HepG2 (cell line): ENCODE data around the gene P4HB. TPM values are rescaled to one million over a fixed set of nuclear protein-coding genes. Genes with fewer than 3 reads are reported as not detected.

Source experiments
- ATAC-seq: fragments of 200-7000 bp; cut with Tn5 transposase; 3 replicates; pipeline ENCODE4 v1.9.1; 2020; ENCODE audit warnings: mild to moderate bottlenecking, moderate library complexity
- BruUV-seq: library from RNA; stranded (reverse); fragments of 400-500 nt; replicated peaks from 2 replicates; lab custom pipeline; 2021; lab: Mats Ljungman, UMichigan
- CTCF ChIA-PET: fragments of 300-600 bp; formaldehyde crosslinking; extraction: SDS; loops from one replicate; lab custom pipeline; 2021; ENCODE audit warnings: low total read pairs, inconsistent platforms, low intra/inter-chr PET ratio; lab: Yijun Ruan, JAX
- POLR2A ChIA-PET: fragments of 350-600 bp; sonication (Branson Sonifier 250); formaldehyde crosslinking; loops from one replicate; lab custom pipeline; 2020; ENCODE audit warnings: antibody characterized with exemption, inconsistent platforms; lab: Yijun Ruan, JAX
- DNase-seq: peaks from one replicate; pipeline ENCODE4 v3.0.0-alpha.2; 2015; ENCODE audit warnings: low spot score
- FAIRE-seq: peaks from 3 replicates; lab custom pipeline; 2011; peaks lifted over from hg19 to GRCh38; lab: Jason Lieb, UNC
- H2AFZ ChIP-seq: one replicate; pipeline ENCODE4 v1.6.1; 2011; ENCODE audit warnings: low read length, inconsistent platforms
- H3K27ac ChIP-seq: fragments of 300-600 bp; 3 replicates; pipeline ENCODE4 v1.8.0; 2011; ENCODE audit warnings: mixed run types, mild to moderate bottlenecking, mixed read lengths, low read length, inconsistent platforms; ENCODE audit not compliant: insufficient read depth; ENCODE audit errors: extremely low read length
- H3K27me3 ChIP-seq, 2 experiments: fragments of 200-600 bp in 1 of 2; 2 replicates in 1 of 2; 3 replicates in 1 of 2; pipeline versions ENCODE4 v1.6.0 to v1.8.0; 2011; ENCODE audit warnings: low read length in 2 of 2, mild to moderate bottlenecking in 2 of 2, moderate library complexity in 2 of 2, inconsistent platforms in 1 of 2; ENCODE audit not compliant: insufficient read depth in 2 of 2, control insufficient read depth in 1 of 2
- H3K36me3 ChIP-seq, 2 experiments: fragments of 200-600 bp in 1 of 2; replicated peaks in 1 of 2; 2 replicates in 1 of 2; 3 replicates in 1 of 2; pipeline versions ENCODE4 v1.5.1 to v1.8.0; 2011; ENCODE audit warnings: low read length in 2 of 2, inconsistent platforms in 1 of 2; ENCODE audit not compliant: insufficient read depth in 2 of 2, control insufficient read depth in 1 of 2
- H3K4me1 ChIP-seq: 2 replicates; pipeline ENCODE4 v1.5.1; 2012; ENCODE audit warnings: low read length, inconsistent platforms; ENCODE audit not compliant: insufficient read depth
- H3K4me2 ChIP-seq: 2 replicates; pipeline ENCODE4 v1.6.0; 2011; ENCODE audit warnings: low read depth, low read length, inconsistent platforms
- H3K4me3 ChIP-seq, 3 experiments: fragments of 200-600 bp in 1 of 3; sonication (generic), shearing (Covaris generic) in 1 of 3; replicated peaks in 1 of 3; 2 replicates each; pipeline ENCODE4 v1.5.1; 2011 to 2016; ENCODE audit warnings: low read length in 3 of 3, inconsistent platforms in 2 of 3, low read depth in 2 of 3, mild to moderate bottlenecking in 2 of 3, control low read depth in 1 of 3, mixed read lengths in 1 of 3; ENCODE audit not compliant: insufficient read depth in 1 of 3
- H3K79me2 ChIP-seq: one replicate; pipeline ENCODE4 v1.6.1; 2011; ENCODE audit warnings: low read length, inconsistent platforms; ENCODE audit not compliant: insufficient read depth
- H3K9ac ChIP-seq: 2 replicates; pipeline ENCODE4 v1.6.0; 2011; ENCODE audit warnings: mild to moderate bottlenecking, low read depth, low read length, inconsistent platforms; ENCODE audit not compliant: insufficient read depth
- H3K9me3 ChIP-seq: 2 replicates; pipeline ENCODE4 v1.5.1; 2012; ENCODE audit warnings: mild to moderate bottlenecking, low read length
- H4K20me1 ChIP-seq: 2 replicates; pipeline ENCODE4 v1.6.0; 2011; ENCODE audit warnings: inconsistent platforms, mild to moderate bottlenecking, low read length, moderate library complexity; ENCODE audit not compliant: insufficient read depth
- DNMT3B ChIP-seq: conservative IDR thresholded peaks from 2 replicates; pipeline ENCODE4 v1.6.1; 2016; ENCODE audit warnings: missing biosample characterization, control low read depth
- HNF4A ChIP-seq: sonication (generic); formaldehyde crosslinking; IDR thresholded peaks from 2 replicates; pipeline ENCODE4 v1.4.0; 2020; ENCODE audit warnings: missing genetic modification reagents
- HOXA3 ChIP-seq: sonication (generic); formaldehyde crosslinking; IDR thresholded peaks from 2 replicates; pipeline ENCODE4 v1.5.0; 2020; ENCODE audit warnings: missing genetic modification reagents
- MED1 ChIP-seq: sonication (generic); formaldehyde crosslinking; IDR thresholded peaks from 2 replicates; pipeline ENCODE4 v1.4.0; 2020; ENCODE audit warnings: missing genetic modification reagents
- MIER2 ChIP-seq: IDR thresholded peaks from 2 replicates; pipeline ENCODE4 v1.6.1; 2016; ENCODE audit warnings: missing biosample characterization, missing genetic modification reagents
- NCOA1 ChIP-seq: sonication (generic); formaldehyde crosslinking; IDR thresholded peaks from 2 replicates; pipeline ENCODE4 v1.9.0; 2021; ENCODE audit warnings: missing genetic modification reagents
- NR3C1 ChIP-seq: sonication (generic); formaldehyde crosslinking; IDR thresholded peaks from 2 replicates; pipeline ENCODE4 v1.4.0; 2020; ENCODE audit warnings: missing genetic modification reagents
- SALL1 ChIP-seq: sonication (generic); formaldehyde crosslinking; IDR thresholded peaks from 2 replicates; pipeline ENCODE4 v1.8.0; 2022; ENCODE audit warnings: mild to moderate bottlenecking, missing genetic modification reagents
- SALL2 ChIP-seq: sonication (generic); formaldehyde crosslinking; IDR thresholded peaks from 2 replicates; pipeline ENCODE4 v1.8.1; 2023; ENCODE audit warnings: mild to moderate bottlenecking, missing genetic modification reagents, inconsistent platforms
- TP53 ChIP-seq: sonication (generic); formaldehyde crosslinking; conservative IDR thresholded peaks from 2 replicates; pipeline ENCODE4 v1.4.0; 2020; ENCODE audit warnings: missing genetic modification reagents
- ZBTB14 ChIP-seq: sonication (generic); formaldehyde crosslinking; IDR thresholded peaks from 2 replicates; pipeline ENCODE4 v1.4.0; 2020; ENCODE audit warnings: missing genetic modification reagents
- ZBTB25 ChIP-seq: IDR thresholded peaks from 2 replicates; pipeline ENCODE4 v1.6.1; 2018; ENCODE audit warnings: missing genetic modification reagents
- ZBTB7B ChIP-seq: sonication (generic); formaldehyde crosslinking; IDR thresholded peaks from 2 replicates; pipeline ENCODE4 v1.4.0; 2020; ENCODE audit warnings: missing genetic modification reagents
- ZNF10 ChIP-seq: sonication (generic); formaldehyde crosslinking; IDR thresholded peaks from 2 replicates; pipeline ENCODE4 v1.4.0; 2020; ENCODE audit warnings: mild to moderate bottlenecking, low read depth, missing genetic modification reagents, borderline replicate concordance
- ZNF703 ChIP-seq: sonication (generic); formaldehyde crosslinking; IDR thresholded peaks from 2 replicates; pipeline ENCODE4 v1.5.1; 2020; ENCODE audit warnings: missing genetic modification reagents, mild to moderate bottlenecking, moderate library complexity, borderline replicate concordance
- WGBS: methylation state at CpG from one replicate; pipeline ENCODE4 v1.1.6; 2017; ENCODE audit warnings: low lambda C conversion rate; 5-methylcytosine and 5-hydroxymethylcytosine counted together
- in situ Hi-C: cut with HindIII; loops from 2 replicates; pipeline ENCODE4 v1.10.0; 2017; ENCODE audit warnings: low pct_unique_long_range_greater_than_20kb; ENCODE audit not compliant: extremely low pct_ligation_motif_present
- intact Hi-C: fragments of 100-400 bp; cut with micrococcal nuclease; formaldehyde crosslinking; loops from one replicate; pipeline ENCODE4 v1.10.0; 2022; ENCODE audit not compliant: unreplicated experiment
- polyA plus RNA-seq, 8 experiments: library from polyadenylated mRNA; depleted of rRNA in 3 of 8; stranded (reverse) in 7 of 8; unstranded in 1 of 8; fragments of >200 nt; fragmentation: Illumina TruSeq in 4 of 8; extraction: Trizol in 4 of 8; gene quantifications; 2 replicates each; pipeline versions ENCODE4 v1.2.1 to v1.2.3, GENCODE V29; 2011 to 2016; ENCODE audit warnings: low read depth in 4 of 8, missing spikeins in 1 of 8, mixed read lengths in 1 of 8; ENCODE audit not compliant: insufficient read depth in 1 of 8
- total RNA-seq, 5 experiments: library from RNA; depleted of rRNA; stranded (reverse); fragments of >200 nt; fragmentation: Illumina TruSeq; extraction: Trizol; gene quantifications; 2 replicates each; pipeline ENCODE4 v1.2.3, GENCODE V29; 2016; ENCODE audit warnings: low read depth in 1 of 5
- TF ChIP-seq, protein P1 (sequence below): sonication (generic); formaldehyde crosslinking; IDR thresholded peaks from 2 replicates; pipeline ENCODE4 v1.4.0; 2020; ENCODE audit warnings: missing genetic modification reagents, borderline replicate concordance

Gene P4HB
- total and polyA plus RNA-seq, 2 of the 13 experiments (the other 11 are each of a cell fraction or from before 2014, with no cell fraction given) = 185 to 782 TPM

- peaks cover 48% of the 10 kb centered on the region for H3K79me2 ChIP-seq
- no peaks in the 10 kb centered on the region for H3K9me3 ChIP-seq
- intact Hi-C loops (loop anchor here (5.0 kb wide), 1 partner anchor 156 kb away; the partner anchor contains the start of genes CENPX and LRRC45), in situ Hi-C loops (no loop called here)
- H3K27me3 ChIP-seq = no peaks in the 10 kb centered on the region; a peak in 1 of 5 replicates
- H3K27ac ChIP-seq = peak overlapping the region; percentile 61
- WGBS = 87% methylated on average over 14 of the region's 18 CpGs
- BruUV-seq = no TSS peak
- ChIA-PET POLR2A (interaction anchor here (0.5 to 3.8 kb wide), 14 partner anchors 10 to 241 kb away, joined by 3 to 15 read pairs (median 4); partner anchors contain the start of genes ALYREF, ANAPC11, CENPX and LRRC45), CTCF (no interaction called here)
- H3K4me1 ChIP-seq = peaks cover 85% of the 10 kb centered on the region
- H2AFZ ChIP-seq = no peak overlapping the region
- peak; percentile 68 for DNase-seq
- H4K20me1 ChIP-seq = peaks cover 53% of the 10 kb centered on the region; the same call in 1 of the 2 replicates
- H3K9ac ChIP-seq = peak overlapping the region; percentile 52
- peaks cover 18 to 39% of the 10 kb centered on the region in 2 experiments for H3K36me3 ChIP-seq
- ATAC-seq = no peak
- no peak for FAIRE-seq
- peak overlapping the region; percentile 44 for H3K4me2 ChIP-seq
- no peak overlapping the region; a peak in 1 of 6 replicates for H3K4me3 ChIP-seq
- TF ChIP-seq HOXA3 (CRISPR knock-in tag) (peak; percentile 12), ZNF10 (CRISPR knock-in tag) (no peak), NR3C1 (no peak), HNF4A (CRISPR knock-in tag) (peak; percentile 59), SALL2 (0 out of 2 replicates have a peak, but pooled peaks have one; percentile 22), ZBTB7B (CRISPR knock-in tag) (no peak), NCOA1 (no peak), SALL1 (CRISPR knock-in tag) (0 out of 2 replicates have a peak, but pooled peaks have one; percentile 23), TP53 (CRISPR knock-in tag) (no peak), DNMT3B (no peak), ZNF703 (CRISPR knock-in tag) (0 out of 2 replicates have a peak, but pooled peaks have one; percentile 33), ZBTB25 (CRISPR knock-in tag) (no peak), MIER2 (CRISPR knock-in tag) (no peak), MED1 (CRISPR knock-in tag) (peak; percentile 29; the same call in 1 of the 2 replicates), ZBTB14 (no peak; the same call in 1 of the 2 replicates)
- TF ChIP-seq, protein P1, sequence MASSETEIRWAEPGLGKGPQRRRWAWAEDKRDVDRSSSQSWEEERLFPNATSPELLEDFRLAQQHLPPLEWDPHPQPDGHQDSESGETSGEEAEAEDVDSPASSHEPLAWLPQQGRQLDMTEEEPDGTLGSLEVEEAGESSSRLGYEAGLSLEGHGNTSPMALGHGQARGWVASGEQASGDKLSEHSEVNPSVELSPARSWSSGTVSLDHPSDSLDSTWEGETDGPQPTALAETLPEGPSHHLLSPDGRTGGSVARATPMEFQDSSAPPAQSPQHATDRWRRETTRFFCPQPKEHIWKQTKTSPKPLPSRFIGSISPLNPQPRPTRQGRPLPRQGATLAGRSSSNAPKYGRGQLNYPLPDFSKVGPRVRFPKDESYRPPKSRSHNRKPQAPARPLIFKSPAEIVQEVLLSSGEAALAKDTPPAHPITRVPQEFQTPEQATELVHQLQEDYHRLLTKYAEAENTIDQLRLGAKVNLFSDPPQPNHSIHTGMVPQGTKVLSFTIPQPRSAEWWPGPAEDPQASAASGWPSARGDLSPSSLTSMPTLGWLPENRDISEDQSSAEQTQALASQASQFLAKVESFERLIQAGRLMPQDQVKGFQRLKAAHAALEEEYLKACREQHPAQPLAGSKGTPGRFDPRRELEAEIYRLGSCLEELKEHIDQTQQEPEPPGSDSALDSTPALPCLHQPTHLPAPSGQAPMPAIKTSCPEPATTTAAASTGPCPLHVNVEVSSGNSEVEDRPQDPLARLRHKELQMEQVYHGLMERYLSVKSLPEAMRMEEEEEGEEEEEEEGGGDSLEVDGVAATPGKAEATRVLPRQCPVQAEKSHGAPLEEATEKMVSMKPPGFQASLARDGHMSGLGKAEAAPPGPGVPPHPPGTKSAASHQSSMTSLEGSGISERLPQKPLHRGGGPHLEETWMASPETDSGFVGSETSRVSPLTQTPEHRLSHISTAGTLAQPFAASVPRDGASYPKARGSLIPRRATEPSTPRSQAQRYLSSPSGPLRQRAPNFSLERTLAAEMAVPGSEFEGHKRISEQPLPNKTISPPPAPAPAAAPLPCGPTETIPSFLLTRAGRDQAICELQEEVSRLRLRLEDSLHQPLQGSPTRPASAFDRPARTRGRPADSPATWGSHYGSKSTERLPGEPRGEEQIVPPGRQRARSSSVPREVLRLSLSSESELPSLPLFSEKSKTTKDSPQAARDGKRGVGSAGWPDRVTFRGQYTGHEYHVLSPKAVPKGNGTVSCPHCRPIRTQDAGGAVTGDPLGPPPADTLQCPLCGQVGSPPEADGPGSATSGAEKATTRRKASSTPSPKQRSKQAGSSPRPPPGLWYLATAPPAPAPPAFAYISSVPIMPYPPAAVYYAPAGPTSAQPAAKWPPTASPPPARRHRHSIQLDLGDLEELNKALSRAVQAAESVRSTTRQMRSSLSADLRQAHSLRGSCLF (CRISPR knock-in tag) = no peak
Observed at GRCh38 chr17:81865733-81866439, 5.6 kb upstream of the P4HB start.
